GM21360 (cell line): ENCODE data around the gene ZNF487.

Source experiments
- ATAC-seq: cut with Tn5 transposase; IDR thresholded peaks from one replicate; pipeline ENCODE4 v1.9.1; 2021; ENCODE audit warnings: mild to moderate bottlenecking, moderate library complexity; ENCODE audit not compliant: unreplicated experiment

Gene ZNF487

GRCh38 chr10:43482319-43483078, 45.6 kb downstream of the ZNF487 start:
- no peak for ATAC-seq

DNA sequence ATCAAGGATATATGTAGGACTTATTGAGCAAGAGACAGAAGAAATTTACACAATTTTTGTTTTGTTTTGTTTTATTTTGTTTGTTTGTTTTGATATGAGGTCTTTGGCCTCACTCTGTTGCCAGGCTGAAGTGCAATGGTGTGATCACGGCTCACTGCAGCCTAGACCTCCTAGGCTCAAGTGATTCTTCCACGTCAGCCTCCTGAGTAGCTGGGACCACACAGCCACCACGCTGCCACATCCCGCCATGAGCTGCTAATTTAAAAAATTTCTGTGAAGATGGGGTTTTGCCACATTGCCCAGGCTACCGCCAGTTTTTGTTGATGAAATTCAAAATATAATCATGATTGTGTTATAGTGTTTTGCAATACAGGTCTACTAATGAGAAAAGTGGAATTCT, 54.9 kb downstream of the ZNF487 start:
- no peak for ATAC-seq

- ATAC-seq, result no peak
Measured at GRCh38 chr10:43502931-43503330, 66.0 kb downstream of the ZNF487 start.

GRCh38 chr10:43524434-43525247, 87.7 kb downstream of the ZNF487 start:
- no peak for ATAC-seq
